Measurements from ENCODE around the gene YWHAG. TPM values are rescaled to one million over a fixed set of nuclear protein-coding genes. Genes with fewer than 3 reads are reported as not detected.

Gene YWHAG
- polyA plus RNA-seq, 3 donors, result 6.9 to 12.2 (median 9.3) TPM

DNA sequence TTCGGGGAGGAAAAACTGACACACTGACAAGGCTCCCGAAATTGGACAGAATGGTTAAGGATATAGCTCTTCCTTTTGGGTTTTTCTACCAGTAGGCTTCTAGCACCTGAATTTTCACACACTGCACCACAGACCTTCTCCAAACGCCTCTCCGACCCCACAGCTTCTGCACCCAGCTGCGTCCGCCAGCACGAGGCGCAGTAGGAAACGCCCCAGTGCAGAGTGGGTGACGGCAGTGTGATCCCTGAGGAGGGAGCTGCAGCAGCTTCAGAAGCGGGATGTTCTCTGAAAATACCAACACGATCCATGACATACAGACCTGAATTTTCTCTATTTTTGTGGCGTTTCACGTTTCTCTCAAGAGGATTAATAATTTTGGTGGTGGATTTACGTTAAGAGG is 30.4 kb downstream of the YWHAG start:
- WGBS (ENCODE audit: insufficient coverage), result 65% methylated on average over 8 of the region's 15 CpGs
- intact Hi-C loops (cut with micrococcal nuclease), result no loop called here
- H3K36me3 Mint-ChIP-seq, result peaks cover 43 to 74% of the 10 kb centered on the region in 2 donors
- H4K20me1 ChIP-seq (ENCODE audit: insufficient read depth, low read length), result peaks cover 98% of the 10 kb centered on the region
- peaks cover 41% of the 10 kb centered on the region for H3K4me1 Mint-ChIP-seq
- no peak overlapping the region for H3K4me3 ChIP-seq (replicated peaks in 1 of 3; ENCODE audit: low read depth in 2 of 3, low read length in 3 of 3)
- peaks cover 90% of the 10 kb centered on the region for H3K79me2 ChIP-seq (ENCODE audit: insufficient read depth, low read length)
- H2AFZ ChIP-seq (ENCODE audit: insufficient read depth, low read depth, low read length, poor library complexity, severe bottlenecking), result no peak overlapping the region
- peaks cover 14 to 16% of the 10 kb centered on the region in 2 donors for H3K4me1 ChIP-seq (ENCODE audit: control insufficient read depth in 1 of 2, insufficient read depth in 2 of 2, low read length in 2 of 2)
- no peaks in the 10 kb centered on the region for H3K27me3 Mint-ChIP-seq (ENCODE audit: low read depth in 3 of 3)
- H3K27me3 ChIP-seq (ENCODE audit: control insufficient read depth in 2 of 2, insufficient read depth in 2 of 2, low read length in 2 of 2), result no peaks in the 10 kb centered on the region
- peaks cover 46 to 68% of the 10 kb centered on the region in 2 donors for H3K36me3 ChIP-seq (replicated peaks in 1 of 2; ENCODE audit: control insufficient read depth in 1 of 2, insufficient read depth in 2 of 2, low read length in 2 of 2)
- DNase-seq, result no peak
- H3K9ac ChIP-seq (ENCODE audit: insufficient read depth, low read length, poor library complexity, severe bottlenecking), result no peak overlapping the region
- H3K9me3 ChIP-seq (replicated peaks in 1 of 2; ENCODE audit: control insufficient read depth in 1 of 2, insufficient read depth in 1 of 2, low read length in 2 of 2), result no peaks in the 10 kb centered on the region
- no peak overlapping the region for H3K4me2 ChIP-seq (replicated peaks; ENCODE audit: extremely low read depth, low read length, poor library complexity, severe bottlenecking)
- H3K27ac ChIP-seq (ENCODE audit: low read depth in 1 of 2, low read length in 2 of 2), result no peak overlapping the region
- no peaks in the 10 kb centered on the region for H3K9me3 Mint-ChIP-seq
- peak overlapping the region in 2 of 7 donors; percentile 27 to 58 for H3K27ac Mint-ChIP-seq
- TF ChIP-seq, protein P1, sequence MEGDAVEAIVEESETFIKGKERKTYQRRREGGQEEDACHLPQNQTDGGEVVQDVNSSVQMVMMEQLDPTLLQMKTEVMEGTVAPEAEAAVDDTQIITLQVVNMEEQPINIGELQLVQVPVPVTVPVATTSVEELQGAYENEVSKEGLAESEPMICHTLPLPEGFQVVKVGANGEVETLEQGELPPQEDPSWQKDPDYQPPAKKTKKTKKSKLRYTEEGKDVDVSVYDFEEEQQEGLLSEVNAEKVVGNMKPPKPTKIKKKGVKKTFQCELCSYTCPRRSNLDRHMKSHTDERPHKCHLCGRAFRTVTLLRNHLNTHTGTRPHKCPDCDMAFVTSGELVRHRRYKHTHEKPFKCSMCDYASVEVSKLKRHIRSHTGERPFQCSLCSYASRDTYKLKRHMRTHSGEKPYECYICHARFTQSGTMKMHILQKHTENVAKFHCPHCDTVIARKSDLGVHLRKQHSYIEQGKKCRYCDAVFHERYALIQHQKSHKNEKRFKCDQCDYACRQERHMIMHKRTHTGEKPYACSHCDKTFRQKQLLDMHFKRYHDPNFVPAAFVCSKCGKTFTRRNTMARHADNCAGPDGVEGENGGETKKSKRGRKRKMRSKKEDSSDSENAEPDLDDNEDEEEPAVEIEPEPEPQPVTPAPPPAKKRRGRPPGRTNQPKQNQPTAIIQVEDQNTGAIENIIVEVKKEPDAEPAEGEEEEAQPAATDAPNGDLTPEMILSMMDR (IDR thresholded peaks at IDR 0.05), result no peak
- H3K4me3 Mint-ChIP-seq, result no peak overlapping the region

DNA sequence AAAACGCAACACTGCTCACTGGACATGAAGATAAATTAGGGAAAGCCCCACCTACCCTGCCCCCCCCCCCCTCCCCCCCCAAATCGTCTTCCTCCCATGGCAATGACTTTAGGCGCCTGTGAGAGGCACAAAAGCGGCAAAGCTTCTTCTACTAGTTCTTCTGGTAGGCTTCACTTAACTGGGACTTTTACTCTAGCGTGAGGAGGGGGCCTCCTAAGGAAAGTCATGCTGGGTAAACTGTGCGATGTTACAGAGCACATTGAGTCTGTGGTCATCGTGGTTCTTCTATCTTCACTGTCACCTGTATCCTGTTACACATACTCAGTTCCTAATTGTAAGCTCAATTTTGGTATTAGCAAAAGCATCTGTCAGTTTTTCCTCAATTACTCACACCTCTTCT is 31.2 kb downstream of the YWHAG start:
- 20% methylated on average over 1 of the region's 7 CpGs for WGBS (ENCODE audit: insufficient coverage)
- Histone ChIP-seq H3K9ac (ENCODE audit: insufficient read depth, low read length, poor library complexity, severe bottlenecking) (no peak overlapping the region), H3K9me3 (replicated peaks in 1 of 2; ENCODE audit: control insufficient read depth in 1 of 2, insufficient read depth in 1 of 2, low read length in 2 of 2) (no peaks in the 10 kb centered on the region), H2AFZ (ENCODE audit: insufficient read depth, low read depth, low read length, poor library complexity, severe bottlenecking) (no peak overlapping the region), H3K4me3 (replicated peaks in 1 of 3; ENCODE audit: low read depth in 2 of 3, low read length in 3 of 3) (no peak overlapping the region), H3K27me3 (ENCODE audit: control insufficient read depth in 2 of 2, insufficient read depth in 2 of 2, low read length in 2 of 2) (no peaks in the 10 kb centered on the region), H3K4me1 (ENCODE audit: control insufficient read depth in 1 of 2, insufficient read depth in 2 of 2, low read length in 2 of 2) (peaks cover 6 to 8% of the 10 kb centered on the region in 2 donors), H3K79me2 (ENCODE audit: insufficient read depth, low read length) (peaks cover 83% of the 10 kb centered on the region), H4K20me1 (ENCODE audit: insufficient read depth, low read length) (peaks cover 98% of the 10 kb centered on the region), H3K36me3 (replicated peaks in 1 of 2; ENCODE audit: control insufficient read depth in 1 of 2, insufficient read depth in 2 of 2, low read length in 2 of 2) (peaks cover 46 to 74% of the 10 kb centered on the region in 2 donors), H3K4me2 (replicated peaks; ENCODE audit: extremely low read depth, low read length, poor library complexity, severe bottlenecking) (no peak overlapping the region), H3K27ac (ENCODE audit: low read depth in 1 of 2, low read length in 2 of 2) (no peak overlapping the region)
- peaks cover 43 to 79% of the 10 kb centered on the region in 2 donors for H3K36me3 Mint-ChIP-seq
- no peaks in the 10 kb centered on the region for H3K27me3 Mint-ChIP-seq (ENCODE audit: low read depth in 3 of 3)
- peaks cover 33% of the 10 kb centered on the region for H3K4me1 Mint-ChIP-seq
- H3K4me3 Mint-ChIP-seq, result no peak overlapping the region
- TF ChIP-seq, protein P1 (IDR thresholded peaks at IDR 0.05), result no peak
- DNase-seq, result peak in 1 of 3 donors; percentile 23
- H3K27ac Mint-ChIP-seq, result peak overlapping the region in 2 of 7 donors; percentile 45 to 61
- intact Hi-C loops (cut with micrococcal nuclease), result no loop called here
- H3K9me3 Mint-ChIP-seq, result no peaks in the 10 kb centered on the region

Measured in CD14-positive monocyte (primary cell).